IMR-90 (cell line): ENCODE results near the gene ZBTB25. TPM values are rescaled to one million over a fixed set of nuclear protein-coding genes. Genes with fewer than 3 reads are reported as not detected.

Experiments used
- ATAC-seq: fragments of 200-7000 bp; cut with Tn5 transposase; 2 replicates; pipeline ENCODE4 v1.9.1; 2020; ENCODE audit warnings: low read depth, mild to moderate bottlenecking, moderate library complexity
- BruUV-seq: library from RNA; stranded (reverse); fragments of 400-500 nt; replicated peaks from 2 replicates; lab custom pipeline; 2021; lab: Mats Ljungman, UMichigan
- CTCF ChIA-PET: fragments of 300-600 bp; formaldehyde crosslinking; extraction: SDS; loops from one replicate; lab custom pipeline; 2021; ENCODE audit warnings: antibody characterized with exemption; lab: Yijun Ruan, JAX
- POLR2A ChIA-PET: fragments of 300-600 bp; sonication (Branson Sonifier 250); formaldehyde crosslinking; loops from one replicate; lab custom pipeline; 2022; ENCODE audit warnings: antibody characterized with exemption; ENCODE audit not compliant: unreplicated experiment; lab: Charles Lee
- DNase-seq: peaks from one replicate; pipeline ENCODE4 v3.0.0; 2013
- H2AFZ ChIP-seq: replicated peaks from 2 replicates; pipeline ENCODE3; 2013; ENCODE audit warnings: low read length, mild to moderate bottlenecking; ENCODE audit not compliant: poor library complexity
- H2AK5ac ChIP-seq: 2 replicates; pipeline ENCODE4 v1.6.1; 2013; ENCODE audit warnings: low read depth, low read length, inconsistent platforms
- H2AK9ac ChIP-seq: replicated peaks from 2 replicates; pipeline ENCODE3; 2013; ENCODE audit warnings: mild to moderate bottlenecking, low read depth, low read length, moderate library complexity; ENCODE audit not compliant: poor library complexity
- H2BK120ac ChIP-seq: 2 replicates; pipeline ENCODE4 v1.6.1; 2013; ENCODE audit warnings: low read depth, low read length, inconsistent platforms
- H2BK15ac ChIP-seq: 3 replicates; pipeline ENCODE4 v1.6.1; 2013; ENCODE audit warnings: low read depth, low read length, inconsistent platforms
- H2BK20ac ChIP-seq: 2 replicates; pipeline ENCODE4 v1.6.1; 2013; ENCODE audit warnings: low read depth, mild to moderate bottlenecking, inconsistent platforms, low read length, moderate library complexity
- H2BK5ac ChIP-seq: 2 replicates; pipeline ENCODE4 v1.6.1; 2013; ENCODE audit warnings: mild to moderate bottlenecking, low read depth, low read length, inconsistent platforms; ENCODE audit not compliant: poor library complexity, severe bottlenecking
- H3K14ac ChIP-seq: replicated peaks from 2 replicates; pipeline ENCODE4 v1.6.1; 2013; ENCODE audit warnings: low read depth, low read length, inconsistent platforms
- H3K18ac ChIP-seq: 2 replicates; pipeline ENCODE4 v1.6.1; 2013; ENCODE audit warnings: low read depth, low read length, control low read depth
- H3K23ac ChIP-seq: 2 replicates; pipeline ENCODE4 v1.6.1; 2013; ENCODE audit warnings: low read depth, low read length, inconsistent platforms
- H3K27ac ChIP-seq: 2 replicates; pipeline ENCODE4 v1.5.1; 2013; ENCODE audit warnings: mild to moderate bottlenecking, control low read depth, low read length; ENCODE audit not compliant: insufficient read depth
- H3K27me3 ChIP-seq: 2 replicates; pipeline ENCODE4 v1.6.1; 2013; ENCODE audit warnings: low read length; ENCODE audit not compliant: control insufficient read depth, insufficient read depth
- H3K36me3 ChIP-seq: 2 replicates; pipeline ENCODE4 v1.6.1; 2013; ENCODE audit warnings: low read length, mixed read lengths; ENCODE audit not compliant: control insufficient read depth, insufficient read depth
- H3K4ac ChIP-seq: 2 replicates; pipeline ENCODE4 v1.6.1; 2013; ENCODE audit warnings: low read depth, low read length, inconsistent platforms
- H3K4me1 ChIP-seq: 2 replicates; pipeline ENCODE4 v1.6.1; 2013; ENCODE audit warnings: low read length, mixed read lengths; ENCODE audit not compliant: control insufficient read depth, insufficient read depth
- H3K4me2 ChIP-seq: 2 replicates; pipeline ENCODE4 v1.6.1; 2013; ENCODE audit warnings: low read depth, mild to moderate bottlenecking, control low read depth, low read length, moderate library complexity
- H3K4me3 ChIP-seq: 2 replicates; pipeline ENCODE4 v1.5.1; 2013; ENCODE audit warnings: low read depth, mild to moderate bottlenecking, control low read depth, low read length, moderate library complexity; ENCODE audit not compliant: insufficient read depth
- H3K56ac ChIP-seq: 2 replicates; pipeline ENCODE4 v1.6.1; 2013; ENCODE audit warnings: low read length, inconsistent platforms; ENCODE audit not compliant: insufficient read depth; ENCODE audit errors: extremely low read depth
- H3K79me1 ChIP-seq, 2 experiments: 2 replicates each; pipeline ENCODE4 v1.6.1; 2013; ENCODE audit warnings: low read length in 2 of 2, inconsistent platforms in 1 of 2, low read depth in 1 of 2
- H3K9ac ChIP-seq: 2 replicates; pipeline ENCODE4 v1.6.1; 2013; ENCODE audit warnings: low read depth, low read length, control low read depth
- H3K9me1 ChIP-seq: 2 replicates; pipeline ENCODE4 v1.6.1; 2013; ENCODE audit warnings: low read length, inconsistent platforms; ENCODE audit not compliant: insufficient read depth
- H3K9me3 ChIP-seq: 2 replicates; pipeline ENCODE4 v1.6.1; 2013; ENCODE audit warnings: low read length; ENCODE audit not compliant: control insufficient read depth, insufficient read depth
- H4K20me1 ChIP-seq: 2 replicates; pipeline ENCODE4 v1.6.1; 2013; ENCODE audit warnings: low read length, inconsistent platforms; ENCODE audit not compliant: insufficient read depth
- H4K5ac ChIP-seq: 2 replicates; pipeline ENCODE4 v1.6.1; 2013; ENCODE audit warnings: mild to moderate bottlenecking, low read depth, low read length, control low read depth
- H4K8ac ChIP-seq, 2 experiments: 2 replicates each; pipeline ENCODE4 v1.6.1; 2013; ENCODE audit warnings: low read depth in 2 of 2, low read length in 2 of 2, control low read depth in 1 of 2, inconsistent platforms in 1 of 2
- H4K91ac ChIP-seq: 2 replicates; pipeline ENCODE4 v1.6.1; 2013; ENCODE audit warnings: low read depth, low read length, inconsistent platforms; ENCODE audit not compliant: insufficient read depth
- CEBPB ChIP-seq: IDR thresholded peaks from 2 replicates; pipeline ENCODE4 v1.6.1; 2012; ENCODE audit warnings: low read depth, low read length, improper control_type of control experiment
- MAZ ChIP-seq: IDR thresholded peaks from 2 replicates; pipeline ENCODE4 v1.6.1; 2012; ENCODE audit warnings: low read depth, mild to moderate bottlenecking, low read length, improper control_type of control experiment, moderate library complexity, borderline replicate concordance
- RCOR1 ChIP-seq: IDR thresholded peaks from 2 replicates; pipeline ENCODE4 v1.6.1; 2012; ENCODE audit warnings: mild to moderate bottlenecking, low read length, improper control_type of control experiment; ENCODE audit not compliant: insufficient replicate concordance
- USF2 ChIP-seq: fragments of 150-350 bp; IDR thresholded peaks from 2 replicates; pipeline ENCODE4 v1.6.1; 2017; ENCODE audit warnings: mild to moderate bottlenecking, antibody characterized with exemption, low read length, low read depth
- WGBS, 2 experiments: methylation state at CpG; one replicate each; pipeline versions ENCODE4 v1.1.5 to v1.1.7; 2013; ENCODE audit warnings: missing lambda C conversion rate in 2 of 2; ENCODE audit not compliant: insufficient read length in 1 of 2; ENCODE audit errors: extremely low coverage in 2 of 2; 5-methylcytosine and 5-hydroxymethylcytosine counted together
- dilution Hi-C: fragments of 300-500 bp; cut with HindIII; formaldehyde crosslinking; loops from one replicate; pipeline ENCODE4 v1.14.3; 2018; ENCODE audit warnings: low sequenced_read_pairs; ENCODE audit not compliant: unreplicated experiment
- in situ Hi-C: fragments of 300-500 bp; cut with MboI; formaldehyde crosslinking; loops from 3 replicates; pipeline ENCODE4 v1.14.3; 2019; ENCODE audit warnings: low sequenced_read_pairs, inconsistent platforms, mixed read lengths
- intact Hi-C: fragments of 100-400 bp; cut with micrococcal nuclease; formaldehyde crosslinking; loops from 2 replicates; pipeline ENCODE4 v1.10.0; 2022
- polyA plus RNA-seq, 3 experiments: library from polyadenylated mRNA; depleted of rRNA; stranded (reverse); fragments of >200 nt; gene quantifications; 2 replicates each; pipeline ENCODE4 v1.2.3, GENCODE V29; 2012; ENCODE audit warnings: low replicate concordance in 1 of 3
- total RNA-seq: library from RNA; depleted of rRNA; stranded (reverse); fragments of >200 nt; gene quantifications from 2 replicates; pipeline ENCODE4 v1.2.3, GENCODE V29; 2012

Gene ZBTB25
- total and polyA plus RNA-seq, 2 of the 4 experiments (the other 2 are of a cell fraction) = 4.4 to 6.6 TPM

GRCh38 chr14:64465191-64465822 lies 38.3 kb downstream of the ZBTB25 start, which contains the start of gene AKAP5:
Gene AKAP5, plus strand, starts transcription at chr14:64465499. Its CDS starts 2,896 bp downstream, at chr14:64468395.
- Histone ChIP-seq H3K56ac (no peak within 1 kb of the TSS), H3K14ac (no peak within 1 kb of the TSS; the same call in none of the 2 replicates), H2BK5ac (no peak within 1 kb of the TSS), H4K8ac (no peak within 1 kb of the TSS; a peak in 1 of 4 replicates), H3K9me3 (no peaks in the 10 kb centered on the region), H3K27me3 (no peaks in the 10 kb centered on the region), H3K4me2 (peak within 1 kb of the TSS; percentile 83), H4K5ac (no peak within 1 kb of the TSS; the same call in 1 of the 2 replicates), H3K27ac (peak within 1 kb of the TSS; percentile 5; the same call in 1 of the 2 replicates), H2AFZ (peak within 1 kb of the TSS; percentile 72), H2AK5ac (no peak within 1 kb of the TSS), H3K9me1 (no peaks in the 10 kb centered on the region), H2AK9ac (no peak within 1 kb of the TSS), H2BK120ac (no peak within 1 kb of the TSS), H3K4ac (no peak within 1 kb of the TSS), H4K20me1 (no peaks in the 10 kb centered on the region), H3K23ac (peak within 1 kb of the TSS; percentile 50), H3K18ac (no peak within 1 kb of the TSS), H3K4me1 (no peaks in the 10 kb centered on the region; the same call in 1 of the 2 replicates), H3K79me1 (no peaks in the 10 kb centered on the region), H2BK20ac (no peak within 1 kb of the TSS), H3K4me3 (peak within 1 kb of the TSS; percentile 70), H3K36me3 (no peaks in the 10 kb centered on the region), H3K9ac (peak within 1 kb of the TSS; percentile 34), H2BK15ac (no peak within 1 kb of the TSS), H4K91ac (no peak within 1 kb of the TSS)
- dilution Hi-C loops (no loop called here), in situ Hi-C loops (no loop called here), intact Hi-C loops (no loop called here)
- ChIA-PET CTCF (interaction anchor here (0.6 to 1.3 kb wide), 3 partner anchors 10 to 38 kb away, joined by 3 to 6 read pairs (median 4); no protein-coding TSS in a partner anchor), POLR2A (interaction anchor here (0.5 kb wide), 2 partner anchors 363 to 1048 kb away, joined by 4 to 10 read pairs; no protein-coding TSS in a partner anchor)
- TF ChIP-seq MAZ (peak; percentile 52; the same call in 1 of the 2 replicates), CEBPB (no peak), RCOR1 (no peak), USF2 (no peak)
- DNase-seq (peak; percentile 11), ATAC-seq (peak; percentile 94)
- 0% methylated on average over 21 of the region's 74 CpGs; no CpG with 5 or more reads in 1 of the 2 experiments for WGBS, 2 experiments
- no TSS peak for BruUV-seq
